Measurements from ENCODE around the gene ANTXR2.

Gene ANTXR2

GRCh38 chr4:80091688-80092087 is 18.7 kb upstream of the ANTXR2 start:
- DNase-seq = no peak

GRCh38 chr4:80091184-80091583 is 18.2 kb upstream of the ANTXR2 start:
- DNase-seq = no peak

- DNase-seq = no peak
Measured at GRCh38 chr4:80090090-80090489, 17.1 kb upstream of the ANTXR2 start.

GRCh38 chr4:80088471-80088870 is 15.4 kb upstream of the ANTXR2 start:
- no peak for DNase-seq

- DNase-seq = no peak
Measured at GRCh38 chr4:80086296-80086695, 13.3 kb upstream of the ANTXR2 start.

GRCh38 chr4:80085081-80085480 is 12.1 kb upstream of the ANTXR2 start:
- no peak for DNase-seq

- DNase-seq = no peak
Measured at GRCh38 chr4:80082693-80083092, 9.7 kb upstream of the ANTXR2 start.

- DNase-seq = no peak
Measured at GRCh38 chr4:80081566-80081965, 8.5 kb upstream of the ANTXR2 start.

GRCh38 chr4:80079255-80079923 is 6.4 kb upstream of the ANTXR2 start:
- peak in 1 of 2 donors; percentile 27 for DNase-seq

- DNase-seq = no peak
Measured at GRCh38 chr4:80078346-80079092, 5.5 kb upstream of the ANTXR2 start.

- DNase-seq = no peak
Measured at GRCh38 chr4:80077639-80078038, 4.6 kb upstream of the ANTXR2 start.

- no peak for DNase-seq
Measured at GRCh38 chr4:80076681-80077080, 3.7 kb upstream of the ANTXR2 start.

GRCh38 chr4:80075995-80076675 is 3.1 kb upstream of the ANTXR2 start:
- no peak for DNase-seq

GRCh38 chr4:80074651-80075050 is 1.6 kb upstream of the ANTXR2 start:
- no peak for DNase-seq

GRCh38 chr4:80074069-80074468 is 1.0 kb upstream of the ANTXR2 start:
- DNase-seq = no peak

GRCh38 chr4:80073473-80074008 is 512 bp upstream of the ANTXR2 start:
- DNase-seq = peak in 1 of 2 donors; percentile 19

GRCh38 chr4:80072228-80072743 is 743 bp downstream of the ANTXR2 start:
- DNase-seq = peak; percentile 65 to 71

- no peak for DNase-seq
Measured at GRCh38 chr4:80071604-80072227, 1.3 kb downstream of the ANTXR2 start.

GRCh38 chr4:80070880-80071603 is 2.0 kb downstream of the ANTXR2 start:
- DNase-seq = no peak

GRCh38 chr4:80069837-80070731 is 2.9 kb downstream of the ANTXR2 start:
- no peak for DNase-seq

Measured in CD4-positive, alpha-beta T cell treated with Interleukin-1 beta for 1 hour (primary cell).